GM23248 (cell line): ENCODE measurements around the gene DDX25. TPM values are rescaled to one million over a fixed set of nuclear protein-coding genes. Genes with fewer than 3 reads are reported as not detected.

Experiments used
- DNase-seq: peaks from one replicate; pipeline ENCODE4 v3.0.0-alpha.2; 2015
- H2AFZ ChIP-seq: fragments of 200-600 bp; sonication (generic); 2 replicates; pipeline ENCODE4 v1.6.1; 2016; ENCODE audit warnings: antibody characterized with exemption
- H3F3A ChIP-seq: fragments of 200-600 bp; sonication (generic); 2 replicates; pipeline ENCODE4 v1.6.1; 2016; ENCODE audit warnings: mild to moderate bottlenecking, antibody characterized with exemption, mixed run types; ENCODE audit not compliant: insufficient read depth
- H3K27ac ChIP-seq: fragments of 200-600 bp; sonication (generic); 2 replicates; pipeline ENCODE4 v1.5.1; 2016; ENCODE audit warnings: mild to moderate bottlenecking
- H3K27me3 ChIP-seq: fragments of 200-600 bp; sonication (generic); replicated peaks from 2 replicates; pipeline ENCODE4 v1.6.1; 2016; ENCODE audit warnings: mild to moderate bottlenecking; ENCODE audit not compliant: insufficient read depth
- H3K36me3 ChIP-seq: fragments of 200-600 bp; sonication (generic); 2 replicates; pipeline ENCODE4 v1.6.1; 2016; ENCODE audit warnings: low read depth, mild to moderate bottlenecking
- H3K4me1 ChIP-seq: fragments of 200-600 bp; sonication (generic); 2 replicates; pipeline ENCODE4 v1.6.1; 2016; ENCODE audit warnings: mild to moderate bottlenecking; ENCODE audit not compliant: insufficient read depth
- H3K4me2 ChIP-seq: fragments of 200-600 bp; sonication (generic); one replicate; pipeline ENCODE4 v1.6.1; 2016; ENCODE audit warnings: mild to moderate bottlenecking; ENCODE audit not compliant: unreplicated experiment
- H3K4me3 ChIP-seq: fragments of 200-600 bp; sonication (generic); 2 replicates; pipeline ENCODE4 v1.5.1; 2016; ENCODE audit warnings: mild to moderate bottlenecking
- H3K79me2 ChIP-seq: fragments of 200-600 bp; sonication (generic); 2 replicates; pipeline ENCODE4 v1.6.1; 2016; ENCODE audit warnings: mild to moderate bottlenecking; ENCODE audit not compliant: insufficient read depth
- H3K9ac ChIP-seq: fragments of 200-600 bp; sonication (generic); 2 replicates; pipeline ENCODE4 v1.6.1; 2016; ENCODE audit warnings: mild to moderate bottlenecking
- H3K9me2 ChIP-seq: fragments of 200-600 bp; sonication (generic); 2 replicates; pipeline ENCODE4 v1.6.1; 2016; ENCODE audit warnings: mixed run types, mild to moderate bottlenecking, moderate library complexity; ENCODE audit not compliant: insufficient read depth
- H3K9me3 ChIP-seq: fragments of 200-600 bp; sonication (generic); one replicate; pipeline ENCODE4 v1.6.1; 2017; ENCODE audit warnings: low read depth
- H4K20me1 ChIP-seq: fragments of 200-600 bp; sonication (generic); 2 replicates; pipeline ENCODE4 v1.6.0; 2016; ENCODE audit not compliant: insufficient read depth
- EZH2 ChIP-seq: fragments of 200-600 bp; sonication (generic); IDR thresholded peaks from 2 replicates; pipeline ENCODE4 v1.6.1; 2018; ENCODE audit warnings: antibody characterized with exemption, mild to moderate bottlenecking; ENCODE audit not compliant: insufficient read depth, poor library complexity, severe bottlenecking
- EZH2phosphoT487 ChIP-seq: fragments of 200-600 bp; sonication (generic); IDR thresholded peaks from 2 replicates; pipeline ENCODE4 v1.6.1; 2018; ENCODE audit warnings: antibody characterized with exemption, moderate library complexity, mild to moderate bottlenecking, low read depth; ENCODE audit not compliant: insufficient read depth
- WGBS, 2 experiments: methylation state at CpG; one replicate each; pipeline ENCODE4 v1.1.6; 2015 to 2017; ENCODE audit warnings: low lambda C conversion rate in 2 of 2, low coverage in 1 of 2; ENCODE audit errors: missing lambda C conversion rate in 2 of 2; 5-methylcytosine and 5-hydroxymethylcytosine counted together
- in situ Hi-C: fragments of 300-500 bp; cut with MboI; formaldehyde crosslinking; loops from 2 replicates; pipeline ENCODE4 v1.15.0; 2020
- polyA plus RNA-seq: library from polyadenylated mRNA; unstranded; fragments of >200 nt; fragmentation: Nextera tagmentation; extraction: Ambion mirVana; gene quantifications from 2 replicates; pipeline ENCODE4 v1.2.1, GENCODE V29; 2016
- total RNA-seq: library from RNA; depleted of rRNA; stranded (reverse); fragments of >200 nt; shearing (Covaris generic); gene quantifications from 2 replicates; pipeline ENCODE4 v1.2.3, GENCODE V29; 2014

The DDX25 gene
- total and polyA plus RNA-seq, 2 experiments from 2014 or later: not detected

GRCh38 chr11:125901872-125902271, 2.4 kb upstream of the DDX25 start:
- peaks cover 49% of the 10 kb centered on the region for H3K79me2 ChIP-seq
- H3K36me3 ChIP-seq: peaks cover 11% of the 10 kb centered on the region
- H3K27me3 ChIP-seq: peaks cover 26% of the 10 kb centered on the region
- in situ Hi-C loops: no loop called here
- no peak overlapping the region for H3K27ac ChIP-seq
- H3K4me1 ChIP-seq: peaks cover 3% of the 10 kb centered on the region; the same call in 1 of the 2 replicates
- no peak overlapping the region for H3K9ac ChIP-seq
- H2AFZ ChIP-seq: no peak overlapping the region
- H3K9me2 ChIP-seq: no peaks in the 10 kb centered on the region
- 84 to 86% methylated on average over 6 of the region's 6 CpGs for WGBS, 2 experiments
- H3K9me3 ChIP-seq: no peaks in the 10 kb centered on the region
- peak overlapping the region; percentile 98 for H3K4me3 ChIP-seq
- no peak for DNase-seq
- no peak for TF ChIP-seq EZH2
- TF ChIP-seq EZH2phosphoT487: no peak
- H4K20me1 ChIP-seq: no peaks in the 10 kb centered on the region
- no peak overlapping the region for H3K4me2 ChIP-seq
- peaks cover 15% of the 10 kb centered on the region; the same call in 1 of the 2 replicates for H3F3A ChIP-seq

GRCh38 chr11:125902277-125902926, 1.9 kb upstream of the DDX25 start:
- Histone ChIP-seq H3K4me1 (peaks cover 3% of the 10 kb centered on the region; the same call in 1 of the 2 replicates), H4K20me1 (no peaks in the 10 kb centered on the region), H3K27me3 (peaks cover 26% of the 10 kb centered on the region), H3K9me2 (no peaks in the 10 kb centered on the region), H3K9me3 (no peaks in the 10 kb centered on the region), H3F3A (peaks cover 15% of the 10 kb centered on the region; the same call in 1 of the 2 replicates), H2AFZ (peak overlapping the region; percentile 98), H3K4me2 (peak overlapping the region; percentile 90), H3K27ac (peak overlapping the region; percentile 40), H3K4me3 (peak overlapping the region; percentile 98), H3K36me3 (peaks cover 11% of the 10 kb centered on the region), H3K79me2 (peaks cover 44% of the 10 kb centered on the region), H3K9ac (peak overlapping the region; percentile 80)
- 33 to 45% methylated on average over 13 to 20 of the region's 20 CpGs for WGBS, 2 experiments
- in situ Hi-C loops: no loop called here
- TF ChIP-seq EZH2phosphoT487: no peak
- no peak for TF ChIP-seq EZH2
- DNase-seq: no peak

GRCh38 chr11:125902927-125903710, 1.2 kb upstream of the DDX25 start, which contains the start of gene PUS3:
Gene PUS3 (minus strand): TSS chr11:125903206. CDS start chr11:125896284, 6,922 bp downstream.
- in situ Hi-C loops: no loop called here
- DNase-seq: peak; percentile 95
- H3K79me2 ChIP-seq: peaks cover 37% of the 10 kb centered on the region
- peak within 1 kb of the TSS; percentile 98 for H2AFZ ChIP-seq
- peaks cover 3% of the 10 kb centered on the region; the same call in 1 of the 2 replicates for H3K4me1 ChIP-seq
- H3K9me3 ChIP-seq: no peaks in the 10 kb centered on the region
- H3K36me3 ChIP-seq: peaks cover 11% of the 10 kb centered on the region
- H3K9me2 ChIP-seq: no peaks in the 10 kb centered on the region
- peak within 1 kb of the TSS; percentile 80 for H3K9ac ChIP-seq
- H3F3A ChIP-seq: peaks cover 15% of the 10 kb centered on the region; the same call in 1 of the 2 replicates
- no peaks in the 10 kb centered on the region for H4K20me1 ChIP-seq
- peak within 1 kb of the TSS; percentile 40 for H3K27ac ChIP-seq
- H3K4me2 ChIP-seq: peak within 1 kb of the TSS; percentile 90
- H3K4me3 ChIP-seq: peak within 1 kb of the TSS; percentile 98
- peaks cover 32% of the 10 kb centered on the region for H3K27me3 ChIP-seq
- TF ChIP-seq EZH2: no peak
- TF ChIP-seq EZH2phosphoT487: no peak
- WGBS, 2 experiments: 1 to 3% methylated on average over 31 of the region's 31 CpGs

GRCh38 chr11:125904678-125905077, 370 bp downstream of the DDX25 start:
- in situ Hi-C loops: no loop called here
- Histone ChIP-seq H3K79me2 (peaks cover 21% of the 10 kb centered on the region), H4K20me1 (no peaks in the 10 kb centered on the region), H3K27ac (no peak overlapping the region), H3K4me1 (peaks cover 3% of the 10 kb centered on the region; the same call in 1 of the 2 replicates), H3K4me3 (no peak overlapping the region), H2AFZ (no peak overlapping the region), H3K9me3 (no peaks in the 10 kb centered on the region), H3K9ac (no peak overlapping the region), H3K4me2 (no peak overlapping the region), H3K27me3 (peaks cover 39% of the 10 kb centered on the region), H3K36me3 (peaks cover 8% of the 10 kb centered on the region), H3K9me2 (no peaks in the 10 kb centered on the region), H3F3A (peaks cover 12% of the 10 kb centered on the region; the same call in 1 of the 2 replicates)
- no peak for DNase-seq
- TF ChIP-seq EZH2phosphoT487: no peak
- WGBS, 2 experiments: 30 to 31% methylated on average over 8 to 11 of the region's 11 CpGs
